ENCODE results near the gene API5.

GRCh38 chr11:43367382-43368178, 55.8 kb downstream of the API5 start:
- TF ChIP-seq ZBTB7A (IDR thresholded peaks at IDR 0.05; ENCODE audit: low read depth), result no peak
- TF ChIP-seq REST (IDR thresholded peaks at IDR 0.05; ENCODE audit: low read depth), result no peak
- no peak for TF ChIP-seq TAF1 (IDR thresholded peaks at IDR 0.05; ENCODE audit: low read depth)
- no peak for TF ChIP-seq CREB1 (IDR thresholded peaks at IDR 0.05; ENCODE audit: low read depth)
- TF ChIP-seq MAX (IDR thresholded peaks at IDR 0.05), result no peak
- TF ChIP-seq CEBPB (IDR thresholded peaks at IDR 0.05), result no peak
- TF ChIP-seq EP300 (IDR thresholded peaks at IDR 0.05; ENCODE audit: borderline replicate concordance), result no peak
- TF ChIP-seq TCF12 (IDR thresholded peaks at IDR 0.05; ENCODE audit: low read depth), result no peak
- no peak for TF ChIP-seq TEAD4 (IDR thresholded peaks at IDR 0.05)
- TF ChIP-seq YY1 (IDR thresholded peaks at IDR 0.05; ENCODE audit: low read depth), result no peak
- TF ChIP-seq USF1 (IDR thresholded peaks at IDR 0.05), result no peak
- TF ChIP-seq RAD21 (IDR thresholded peaks at IDR 0.05; ENCODE audit: low read depth), result no peak
- TF ChIP-seq EGR1 (IDR thresholded peaks at IDR 0.05), result no peak
- TF ChIP-seq FOXM1 (IDR thresholded peaks at IDR 0.05; ENCODE audit: borderline replicate concordance, low read depth), result no peak
